K562 (cell line): ENCODE measurements around the gene AREL1. TPM values are rescaled to one million over a fixed set of nuclear protein-coding genes. Genes with fewer than 3 reads are reported as not detected.

Source experiments
- CBFA2T3 ChIP-seq: fragments of 450-650 bp; IDR thresholded peaks from 2 replicates; pipeline ENCODE4 v1.6.1; 2017
- CBX3 ChIP-seq, 2 experiments: IDR thresholded peaks; 1 replicate in 1 of 2; 2 replicates in 1 of 2; pipeline ENCODE4 v1.6.1; 2012; ENCODE audit warnings: inconsistent platforms in 2 of 2, low read length in 2 of 2, borderline replicate concordance in 1 of 2, control low read depth in 1 of 2
- CCNT2 ChIP-seq: IDR thresholded peaks from 2 replicates; pipeline ENCODE4 v1.6.1; 2011; ENCODE audit warnings: borderline replicate concordance, low read depth, mild to moderate bottlenecking, moderate library complexity, mixed read lengths, low read length; ENCODE audit not compliant: insufficient read length; ENCODE audit errors: extremely low read depth
- CTBP1 ChIP-seq: fragments of 450-650 bp; IDR thresholded peaks from 2 replicates; pipeline ENCODE4 v1.6.1; 2016; ENCODE audit warnings: borderline replicate concordance
- DIDO1 ChIP-seq: fragments of 450-650 bp; IDR thresholded peaks from 2 replicates; pipeline ENCODE4 v1.6.1; 2016; ENCODE audit warnings: low read depth, missing biosample characterization, missing genetic modification characterization
- E2F5 ChIP-seq: sonication (generic); formaldehyde crosslinking; IDR thresholded peaks from 2 replicates; pipeline ENCODE4 v1.8.0; 2022; ENCODE audit warnings: mild to moderate bottlenecking, missing genetic modification reagents
- ETS2 ChIP-seq: IDR thresholded peaks from 2 replicates; pipeline ENCODE4 v1.6.1; 2016; ENCODE audit warnings: borderline replicate concordance, missing genetic modification characterization, mild to moderate bottlenecking, moderate library complexity, missing compliant biosample characterization; ENCODE audit not compliant: poor library complexity, severe bottlenecking
- HES1 ChIP-seq: fragments of 450-650 bp; IDR thresholded peaks from 2 replicates; pipeline ENCODE4 v1.6.1; 2016; ENCODE audit warnings: low read depth, mild to moderate bottlenecking, moderate library complexity
- MLX ChIP-seq, 2 experiments: fragments of 450-650 bp in 1 of 2; sonication (generic) in 1 of 2; formaldehyde crosslinking; conservative IDR thresholded peaks; 2 replicates each; pipeline versions ENCODE4 v1.4.0 to v1.8.1; 2020 to 2022; ENCODE audit warnings: mild to moderate bottlenecking in 1 of 2, missing genetic modification reagents in 1 of 2
- PCBP2 ChIP-seq: fragments of 200-400 bp; formaldehyde crosslinking; IDR thresholded peaks from 2 replicates; pipeline ENCODE4 v1.6.1; 2018; ENCODE audit warnings: low read length, low read depth, mild to moderate bottlenecking, moderate library complexity; ENCODE audit not compliant: poor library complexity, severe bottlenecking
- SIN3B ChIP-seq: fragments of 450-650 bp; IDR thresholded peaks from 2 replicates; pipeline ENCODE4 v1.6.1; 2017; ENCODE audit warnings: low read depth, mild to moderate bottlenecking, moderate library complexity
- TEAD4 ChIP-seq, 2 experiments: sonication (generic) in 1 of 2; formaldehyde crosslinking in 1 of 2; IDR thresholded peaks; 2 replicates each; pipeline versions ENCODE4 v1.6.1 to v1.8.0; 2012 to 2022; ENCODE audit warnings: borderline replicate concordance in 1 of 2, inconsistent platforms in 1 of 2, low read length in 1 of 2, mild to moderate bottlenecking in 1 of 2, missing genetic modification reagents in 1 of 2
- ZBTB11 ChIP-seq, 3 experiments: fragments of 200-800 bp in 1 of 3; fragments of 250-450 bp in 1 of 3; fragments of 450-650 bp in 1 of 3; sonication (Bioruptor Pico) in 1 of 3; sonication (Bioruptor generic) in 1 of 3; formaldehyde crosslinking in 1 of 3; IDR thresholded peaks; 2 replicates each; pipeline versions ENCODE4 v1.6.1 to v1.8.0; 2016 to 2022; ENCODE audit warnings: mild to moderate bottlenecking in 2 of 3, missing genetic modification characterization in 2 of 3, missing compliant biosample characterization in 1 of 3, moderate library complexity in 1 of 3
- polyA plus RNA-seq, 8 experiments: library from polyadenylated mRNA; depleted of rRNA in 4 of 8; stranded (reverse) in 5 of 8; unstranded in 3 of 8; fragments of >200 nt; fragmentation: Nextera tagmentation in 2 of 8; fragmentation: Illumina TruSeq in 1 of 8; extraction: Ambion mirVana in 2 of 8; extraction: Trizol in 1 of 8; gene quantifications; 2 replicates each; pipeline versions ENCODE4 v1.2.1 to v1.2.3, GENCODE V29; 2011 to 2014; ENCODE audit warnings: inconsistent platforms in 1 of 8, missing spikeins in 1 of 8
- total RNA-seq, 7 experiments: library from RNA; depleted of rRNA in 6 of 7; stranded (reverse); fragments of >200 nt in 6 of 7; fragmentation: Illumina TruSeq in 2 of 7; extraction: Trizol in 2 of 7; gene quantifications; 2 replicates each; pipeline versions ENCODE4 v1.2.1 to v1.2.3, GENCODE V29; 2011 to 2021; ENCODE audit warnings: low replicate concordance in 1 of 7
- TF ChIP-seq, protein P1 (sequence below): sonication (generic); formaldehyde crosslinking; IDR thresholded peaks from 2 replicates; pipeline ENCODE4 v1.8.0; 2023; ENCODE audit warnings: missing genetic modification reagents, mild to moderate bottlenecking, borderline replicate concordance

The AREL1 gene
- total and polyA plus RNA-seq, 9 of the 15 experiments (the other 6 are each of a cell fraction or from before 2014, with no cell fraction given), result 6.0 to 24.8 (median 16.6) TPM

DNA sequence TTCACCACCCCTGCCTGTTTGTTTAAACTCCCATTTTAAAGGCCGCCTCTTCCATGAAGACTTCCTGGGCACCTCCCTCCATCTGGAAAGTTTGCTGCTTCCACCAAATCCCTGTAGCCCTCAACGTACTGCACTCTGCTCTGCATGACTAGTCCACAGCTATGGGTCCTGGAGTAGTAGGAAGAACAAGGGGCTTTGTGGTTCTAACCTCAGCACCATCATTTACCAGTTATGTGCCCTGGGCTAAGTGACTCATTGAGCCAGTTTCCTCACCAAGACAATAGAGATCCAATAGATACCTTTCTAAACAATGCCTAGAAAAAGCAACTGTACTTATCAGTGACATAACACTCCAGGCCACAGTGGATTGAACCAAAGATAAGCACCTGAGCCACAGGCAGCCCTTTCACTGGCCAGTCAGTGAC lies 92.4 kb downstream of the AREL1 start (continued):
- TF ChIP-seq ZBTB11 (CRISPR knock-in tag; IDR thresholded peaks at IDR 0.05) (no peak), HES1 (peak; percentile 70; the same call in 1 of the 2 replicates), E2F5 (CRISPR knock-in tag) (0 out of 2 replicates have a peak, but pooled peaks have one; percentile 20), ETS2 (no peak), CTBP1 (peak; percentile 53; the same call in 1 of the 2 replicates), CCNT2 (peak; percentile 51), MLX (CRISPR knock-in tag; conservative IDR thresholded peaks at IDR 0.05) (no peak), CBFA2T3 (peak; percentile 81), CBX3 (IDR thresholded peaks at IDR 0.05; ENCODE audit: borderline replicate concordance in 1 of 2, low read length in 2 of 2) (no peak), TEAD4 (IDR thresholded peaks at IDR 0.05; ENCODE audit: low read length) (peak; percentile 84), TEAD4 (CRISPR knock-in tag; IDR thresholded peaks at IDR 0.05; ENCODE audit: borderline replicate concordance) (no peak), SIN3B (no peak), DIDO1 (tag) (no peak), PCBP2 (no peak)
- TF ChIP-seq, protein P1, sequence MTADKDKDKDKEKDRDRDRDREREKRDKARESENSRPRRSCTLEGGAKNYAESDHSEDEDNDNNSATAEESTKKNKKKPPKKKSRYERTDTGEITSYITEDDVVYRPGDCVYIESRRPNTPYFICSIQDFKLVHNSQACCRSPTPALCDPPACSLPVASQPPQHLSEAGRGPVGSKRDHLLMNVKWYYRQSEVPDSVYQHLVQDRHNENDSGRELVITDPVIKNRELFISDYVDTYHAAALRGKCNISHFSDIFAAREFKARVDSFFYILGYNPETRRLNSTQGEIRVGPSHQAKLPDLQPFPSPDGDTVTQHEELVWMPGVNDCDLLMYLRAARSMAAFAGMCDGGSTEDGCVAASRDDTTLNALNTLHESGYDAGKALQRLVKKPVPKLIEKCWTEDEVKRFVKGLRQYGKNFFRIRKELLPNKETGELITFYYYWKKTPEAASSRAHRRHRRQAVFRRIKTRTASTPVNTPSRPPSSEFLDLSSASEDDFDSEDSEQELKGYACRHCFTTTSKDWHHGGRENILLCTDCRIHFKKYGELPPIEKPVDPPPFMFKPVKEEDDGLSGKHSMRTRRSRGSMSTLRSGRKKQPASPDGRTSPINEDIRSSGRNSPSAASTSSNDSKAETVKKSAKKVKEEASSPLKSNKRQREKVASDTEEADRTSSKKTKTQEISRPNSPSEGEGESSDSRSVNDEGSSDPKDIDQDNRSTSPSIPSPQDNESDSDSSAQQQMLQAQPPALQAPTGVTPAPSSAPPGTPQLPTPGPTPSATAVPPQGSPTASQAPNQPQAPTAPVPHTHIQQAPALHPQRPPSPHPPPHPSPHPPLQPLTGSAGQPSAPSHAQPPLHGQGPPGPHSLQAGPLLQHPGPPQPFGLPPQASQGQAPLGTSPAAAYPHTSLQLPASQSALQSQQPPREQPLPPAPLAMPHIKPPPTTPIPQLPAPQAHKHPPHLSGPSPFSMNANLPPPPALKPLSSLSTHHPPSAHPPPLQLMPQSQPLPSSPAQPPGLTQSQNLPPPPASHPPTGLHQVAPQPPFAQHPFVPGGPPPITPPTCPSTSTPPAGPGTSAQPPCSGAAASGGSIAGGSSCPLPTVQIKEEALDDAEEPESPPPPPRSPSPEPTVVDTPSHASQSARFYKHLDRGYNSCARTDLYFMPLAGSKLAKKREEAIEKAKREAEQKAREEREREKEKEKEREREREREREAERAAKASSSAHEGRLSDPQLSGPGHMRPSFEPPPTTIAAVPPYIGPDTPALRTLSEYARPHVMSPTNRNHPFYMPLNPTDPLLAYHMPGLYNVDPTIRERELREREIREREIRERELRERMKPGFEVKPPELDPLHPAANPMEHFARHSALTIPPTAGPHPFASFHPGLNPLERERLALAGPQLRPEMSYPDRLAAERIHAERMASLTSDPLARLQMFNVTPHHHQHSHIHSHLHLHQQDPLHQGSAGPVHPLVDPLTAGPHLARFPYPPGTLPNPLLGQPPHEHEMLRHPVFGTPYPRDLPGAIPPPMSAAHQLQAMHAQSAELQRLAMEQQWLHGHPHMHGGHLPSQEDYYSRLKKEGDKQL (CRISPR knock-in tag), result no peak
